ENCODE data around the gene GPR155.
A peak's percentile ranks its signal among the peaks of the same experiment; 100 is the strongest.
"Not testable (repeated sequence)": the region's sequence is repeated elsewhere in the genome, so short reads cannot be mapped to it uniquely, and the experiment has no call there.

Gene GPR155

DNA sequence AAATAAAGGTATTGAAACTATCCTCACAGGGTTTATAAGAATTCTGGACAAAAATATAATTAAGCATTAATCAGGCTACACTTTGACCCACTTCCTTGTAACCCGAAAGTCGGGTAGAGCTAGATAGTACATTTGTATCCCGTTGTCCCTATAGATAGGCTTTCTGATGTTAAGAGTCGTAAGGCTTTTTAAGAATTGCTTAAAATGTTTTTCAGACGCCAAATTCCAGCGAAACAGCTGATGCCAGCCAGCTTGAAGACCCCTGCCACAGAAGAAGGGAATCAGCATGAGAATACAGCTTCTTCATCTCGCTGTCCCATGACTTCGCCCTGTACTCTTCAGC lies 962 bp upstream of the GPR155 start:
- TF ChIP-seq, protein P1, sequence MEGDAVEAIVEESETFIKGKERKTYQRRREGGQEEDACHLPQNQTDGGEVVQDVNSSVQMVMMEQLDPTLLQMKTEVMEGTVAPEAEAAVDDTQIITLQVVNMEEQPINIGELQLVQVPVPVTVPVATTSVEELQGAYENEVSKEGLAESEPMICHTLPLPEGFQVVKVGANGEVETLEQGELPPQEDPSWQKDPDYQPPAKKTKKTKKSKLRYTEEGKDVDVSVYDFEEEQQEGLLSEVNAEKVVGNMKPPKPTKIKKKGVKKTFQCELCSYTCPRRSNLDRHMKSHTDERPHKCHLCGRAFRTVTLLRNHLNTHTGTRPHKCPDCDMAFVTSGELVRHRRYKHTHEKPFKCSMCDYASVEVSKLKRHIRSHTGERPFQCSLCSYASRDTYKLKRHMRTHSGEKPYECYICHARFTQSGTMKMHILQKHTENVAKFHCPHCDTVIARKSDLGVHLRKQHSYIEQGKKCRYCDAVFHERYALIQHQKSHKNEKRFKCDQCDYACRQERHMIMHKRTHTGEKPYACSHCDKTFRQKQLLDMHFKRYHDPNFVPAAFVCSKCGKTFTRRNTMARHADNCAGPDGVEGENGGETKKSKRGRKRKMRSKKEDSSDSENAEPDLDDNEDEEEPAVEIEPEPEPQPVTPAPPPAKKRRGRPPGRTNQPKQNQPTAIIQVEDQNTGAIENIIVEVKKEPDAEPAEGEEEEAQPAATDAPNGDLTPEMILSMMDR (IDR thresholded peaks at IDR 0.05), result no peak
- peak overlapping the region; percentile 95 to 98 for H3K4me3 ChIP-seq (ENCODE audit: low read depth in 1 of 2, low read length in 1 of 2)
- H3K27me3 ChIP-seq, result peaks cover 36% of the 10 kb centered on the region
- no peaks in the 10 kb centered on the region for H3K36me3 ChIP-seq
- H3K4me1 ChIP-seq (ENCODE audit: control insufficient read depth in 1 of 2, insufficient read depth in 1 of 2, low read depth in 1 of 2, low read length in 1 of 2), result peaks cover 23 to 26% of the 10 kb centered on the region in 2 experiments
- peak overlapping the region; percentile 80 for H3K27ac ChIP-seq
- H3K9me3 ChIP-seq, result no peaks in the 10 kb centered on the region

DNA sequence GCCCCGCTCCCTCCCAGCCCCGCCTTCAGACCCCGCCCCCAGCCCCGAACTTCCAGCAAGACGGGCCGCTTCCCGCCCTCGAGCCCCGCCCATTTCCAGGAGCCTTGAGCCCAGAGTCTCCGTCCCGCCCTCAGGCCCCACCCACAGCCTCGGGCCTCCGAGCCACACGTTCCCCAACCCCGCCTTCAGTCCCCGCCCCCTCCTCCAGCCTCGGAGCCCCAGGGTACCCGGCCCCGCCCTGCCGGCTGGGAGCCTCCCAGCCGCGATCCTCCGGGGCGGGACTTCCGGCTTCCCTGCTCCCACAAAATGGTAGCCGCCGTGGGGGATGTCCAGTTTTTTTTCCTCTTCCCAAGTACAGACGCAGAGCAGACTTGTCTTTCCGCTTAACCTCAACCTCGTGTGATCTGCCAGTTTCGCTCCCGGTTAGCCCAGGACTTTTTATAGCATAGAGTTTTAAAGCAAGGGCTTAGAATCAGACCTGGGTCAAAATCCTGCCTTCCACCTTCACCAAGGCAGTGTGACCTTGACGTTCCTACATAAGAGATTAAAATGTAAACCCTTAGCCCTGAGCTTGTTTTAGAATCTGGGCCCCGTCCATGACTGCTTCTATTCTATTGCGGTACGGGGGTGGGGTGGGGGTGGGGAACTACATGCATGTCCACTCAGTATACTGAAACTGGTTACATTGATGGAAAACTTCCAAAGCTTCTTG lies 435 bp upstream of the GPR155 start:
- Histone ChIP-seq H3K27me3 (peaks cover 42% of the 10 kb centered on the region), H3K36me3 (no peaks in the 10 kb centered on the region), H3K4me3 (ENCODE audit: low read depth in 1 of 2, low read length in 1 of 2) (peak overlapping the region; percentile 95 to 98), H3K9me3 (no peaks in the 10 kb centered on the region), H3K4me1 (ENCODE audit: control insufficient read depth in 1 of 2, insufficient read depth in 1 of 2, low read depth in 1 of 2, low read length in 1 of 2) (peaks cover 20 to 21% of the 10 kb centered on the region in 2 experiments), H3K27ac (peak overlapping the region; percentile 80)
- TF ChIP-seq, protein P1 (IDR thresholded peaks at IDR 0.05), result no peak

DNA sequence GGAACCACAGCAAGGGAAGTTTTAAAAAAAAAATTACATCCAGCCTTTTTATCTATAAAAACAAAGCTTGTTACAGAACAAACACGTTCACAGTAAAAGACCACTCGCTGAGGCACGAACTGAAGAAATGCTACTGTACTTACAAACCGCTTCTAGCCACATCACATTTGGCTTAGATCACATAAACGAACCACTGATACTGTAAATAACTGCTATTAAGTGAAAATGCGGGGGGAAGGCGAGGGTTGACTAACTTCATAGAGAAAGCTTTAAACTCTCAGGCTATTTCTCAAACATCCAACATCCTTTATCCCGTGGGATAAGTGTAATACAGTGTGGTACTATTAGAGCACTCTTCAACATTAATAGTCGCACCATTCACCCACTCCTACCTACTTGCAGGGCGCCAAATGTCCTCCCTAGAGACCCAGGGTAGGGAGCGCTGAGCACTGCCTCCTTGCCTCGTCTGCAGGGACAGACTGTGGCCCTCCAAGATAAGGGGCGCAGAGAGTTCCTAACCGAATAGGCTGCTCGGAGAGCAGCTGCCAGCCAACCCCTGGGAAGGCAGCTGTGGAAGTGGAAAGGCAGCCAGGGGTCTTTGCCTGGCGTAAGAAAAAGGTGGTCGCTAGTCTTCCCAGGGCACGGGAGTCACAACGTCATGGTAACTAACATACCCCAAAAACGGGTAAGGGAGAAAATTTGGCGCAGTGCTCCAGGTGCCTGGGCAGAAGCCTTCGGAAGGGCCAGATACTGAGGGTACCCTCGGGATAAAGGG lies 854 bp downstream of the GPR155 start:
- Histone ChIP-seq H3K27ac (peak overlapping the region; percentile 80), H3K4me3 (ENCODE audit: low read depth in 1 of 2, low read length in 1 of 2) (peak overlapping the region; percentile 95 to 98), H3K9me3 (no peaks in the 10 kb centered on the region), H3K4me1 (ENCODE audit: control insufficient read depth in 1 of 2, insufficient read depth in 1 of 2, low read depth in 1 of 2, low read length in 1 of 2) (peaks cover 18 to 20% of the 10 kb centered on the region in 2 experiments), H3K27me3 (peaks cover 43% of the 10 kb centered on the region), H3K36me3 (no peaks in the 10 kb centered on the region)
- TF ChIP-seq, protein P1 (IDR thresholded peaks at IDR 0.05), result no peak

DNA sequence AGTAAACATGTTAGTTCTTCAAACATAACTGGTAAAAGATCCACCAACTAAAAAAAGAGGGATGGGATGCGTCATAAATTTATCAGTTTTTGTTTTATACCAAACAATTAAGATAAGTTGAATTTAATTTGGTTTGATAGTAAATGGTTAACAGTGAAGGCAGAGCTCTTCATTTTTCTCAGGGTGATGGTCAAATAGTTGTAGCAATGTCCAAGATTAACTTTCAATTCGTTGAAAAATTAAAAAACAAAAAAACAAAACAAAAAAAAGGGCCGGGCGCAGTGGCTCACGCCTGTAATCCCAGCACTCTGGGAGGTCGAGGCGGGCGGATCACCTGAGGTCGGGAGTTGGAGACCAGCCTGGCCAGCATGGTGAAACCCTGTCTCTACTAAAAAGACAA lies 1.8 kb downstream of the GPR155 start:
- H3K27me3 ChIP-seq, result peaks cover 43% of the 10 kb centered on the region
- H3K9me3 ChIP-seq, result not testable (repeated sequence)
- peak overlapping the region; percentile 95 to 98 for H3K4me3 ChIP-seq (ENCODE audit: low read depth in 1 of 2, low read length in 1 of 2)

DNA sequence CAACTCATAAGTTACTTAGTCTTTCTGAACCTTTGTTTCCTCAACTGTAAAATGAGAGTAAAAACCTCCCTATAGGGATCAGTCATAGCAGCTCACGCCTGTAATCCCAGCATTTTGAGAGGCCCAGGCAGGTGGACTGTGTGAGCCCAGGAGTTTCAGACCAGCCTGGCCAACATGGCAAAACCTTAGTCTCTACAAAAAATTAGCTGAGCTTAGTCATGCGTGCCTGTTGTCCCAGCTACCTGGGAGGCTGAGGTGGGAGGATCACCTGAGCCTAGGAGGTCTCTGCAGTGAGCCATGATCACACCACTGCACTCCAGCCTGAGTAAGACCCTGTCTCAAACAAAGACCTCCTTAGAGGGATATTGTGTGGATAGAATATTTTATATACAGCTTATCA lies 2.3 kb downstream of the GPR155 start:
- H3K4me3 ChIP-seq (ENCODE audit: low read depth in 1 of 2, low read length in 1 of 2), result no peak overlapping the region
- TF ChIP-seq, protein P1 (IDR thresholded peaks at IDR 0.05), result no peak

More for the DNA sequence above, 1.8 kb downstream of the GPR155 start:
- H3K4me1 ChIP-seq (ENCODE audit: control insufficient read depth in 1 of 2, insufficient read depth in 1 of 2, low read depth in 1 of 2, low read length in 1 of 2), result peaks cover 18 to 20% of the 10 kb centered on the region in 2 experiments
- not testable (repeated sequence) for H3K27ac ChIP-seq, H3K36me3 ChIP-seq

DNA sequence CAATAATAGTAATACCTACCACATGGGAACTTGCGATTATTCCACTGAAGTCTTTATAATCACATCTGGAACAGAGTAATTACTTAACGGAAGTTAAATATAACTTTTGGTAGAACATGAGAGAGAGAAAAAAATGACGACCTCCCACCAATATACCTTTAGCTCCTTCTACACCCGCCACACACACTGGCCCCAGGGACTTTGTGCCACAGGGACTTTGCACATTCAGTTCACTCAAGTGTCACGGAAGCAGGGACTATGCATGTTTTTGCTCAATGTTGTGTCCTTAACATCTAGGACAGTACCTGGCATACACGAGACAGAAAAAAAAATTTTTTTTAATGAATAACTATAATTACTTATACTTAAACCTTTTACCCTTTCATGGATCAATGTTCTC lies 4.0 kb downstream of the GPR155 start:
- no peaks in the 10 kb centered on the region for H3K9me3 ChIP-seq
- TF ChIP-seq, protein P1 (IDR thresholded peaks at IDR 0.05), result no peak
- peaks cover 43% of the 10 kb centered on the region for H3K27me3 ChIP-seq
- no peak overlapping the region for H3K27ac ChIP-seq
- peaks cover 18 to 20% of the 10 kb centered on the region in 2 experiments for H3K4me1 ChIP-seq (ENCODE audit: control insufficient read depth in 1 of 2, insufficient read depth in 1 of 2, low read depth in 1 of 2, low read length in 1 of 2)
- H3K36me3 ChIP-seq, result no peaks in the 10 kb centered on the region
- no peak overlapping the region for H3K4me3 ChIP-seq (ENCODE audit: low read depth in 1 of 2, low read length in 1 of 2)

More for the DNA sequence above, 2.3 kb downstream of the GPR155 start:
- Histone ChIP-seq H3K4me1 (ENCODE audit: control insufficient read depth in 1 of 2, insufficient read depth in 1 of 2, low read depth in 1 of 2, low read length in 1 of 2) (peaks cover 18 to 20% of the 10 kb centered on the region in 2 experiments), H3K27ac (no peak overlapping the region), H3K36me3 (no peaks in the 10 kb centered on the region), H3K27me3 (peaks cover 43% of the 10 kb centered on the region), H3K9me3 (no peaks in the 10 kb centered on the region)
